GM10248 (cell line): Measurements from ENCODE around the gene SUV39H2.

Experiments
- CTCF ChIA-PET: fragments of 300-600 bp; sonication (Branson Sonifier 250); formaldehyde crosslinking; extraction: SDS; loops from one replicate; lab custom pipeline; 2021; ENCODE audit warnings: antibody characterized with exemption; lab: Yijun Ruan, JAX
- POLR2A ChIA-PET: fragments of 350-650 bp; sonication (Branson Sonifier 250); formaldehyde crosslinking; extraction: SDS; loops from one replicate; lab custom pipeline; 2020; ENCODE audit warnings: antibody characterized with exemption; lab: Yijun Ruan, JAX
- DNase-seq: peaks from one replicate; pipeline ENCODE4 v3.0.0; 2012; ENCODE audit errors: extremely low spot score
- CTCF ChIP-seq: IDR thresholded peaks from 2 replicates; pipeline ENCODE4 v1.5.1; 2012; ENCODE audit warnings: mild to moderate bottlenecking, low read depth; ENCODE audit errors: extremely low read depth, missing control alignments, control extremely low read depth

SUV39H2 gene

GRCh38 chr10:14873090-14873760 lies 5.4 kb upstream of the SUV39H2 start:
- DNase-seq = no peak
- CTCF ChIA-PET = interaction anchor here (0.8 to 1.6 kb wide), 4 partner anchors 19 to 336 kb away, joined by 3 to 5 read pairs (median 3); no protein-coding TSS in a partner anchor
- TF ChIP-seq CTCF = no peak
- POLR2A ChIA-PET = no interaction called here

- CTCF ChIA-PET = interaction anchor here (0.9 to 1.5 kb wide), 2 partner anchors 9 to 14 kb away, joined by 3 to 4 read pairs; no protein-coding TSS in a partner anchor
Measured at GRCh38 chr10:14875941-14876340, 2.7 kb upstream of the SUV39H2 start.

GRCh38 chr10:14876764-14877163 lies 1.9 kb upstream of the SUV39H2 start:
- no peak for TF ChIP-seq CTCF
- DNase-seq = no peak
- ChIA-PET CTCF (interaction anchor here (0.9 to 1.9 kb wide), 2 partner anchors 13 to 15 kb away, joined by 3 to 10 read pairs; no protein-coding TSS in a partner anchor), POLR2A (no interaction called here)

More at GRCh38 chr10:14875941-14876340, 2.7 kb upstream of the SUV39H2 start:
- POLR2A ChIA-PET = no interaction called here
- no peak for DNase-seq
- no peak for TF ChIP-seq CTCF

GRCh38 chr10:14879124-14879927 lies 660 bp downstream of the SUV39H2 start:
- no peak for DNase-seq
- ChIA-PET CTCF (interaction anchor here (1.0 to 2.9 kb wide), 12 partner anchors 8 to 342 kb away, joined by 3 to 11 read pairs (median 4); partner anchors contain the start of genes CDNF, HSPA14 and MSANTD7), POLR2A (interaction anchor here (1.7 kb wide), 1 partner anchor 41 kb away, joined by 7 read pairs; the partner anchor contains the start of genes CDNF, HSPA14 and MSANTD7)
- TF ChIP-seq CTCF = no peak

- no peak for DNase-seq
- CTCF ChIA-PET = interaction anchor here (1.3 to 2.9 kb wide), 4 partner anchors 9 to 343 kb away, joined by 3 to 11 read pairs (median 3); no protein-coding TSS in a partner anchor
- POLR2A ChIA-PET = no interaction called here
- no peak for TF ChIP-seq CTCF
Measured at GRCh38 chr10:14879928-14880193, 1.2 kb downstream of the SUV39H2 start.

GRCh38 chr10:14880229-14880628 lies 1.6 kb downstream of the SUV39H2 start:
- no peak for DNase-seq
- ChIA-PET CTCF (interaction anchor here (1.3 to 2.9 kb wide), 4 partner anchors 9 to 343 kb away, joined by 3 to 11 read pairs (median 3); no protein-coding TSS in a partner anchor), POLR2A (no interaction called here)
- no peak for TF ChIP-seq CTCF
